Measurements from ENCODE around the gene NOL4L. TPM values are rescaled to one million over a fixed set of nuclear protein-coding genes. Genes with fewer than 3 reads are reported as not detected.
"Not testable (repeated sequence)": the region's sequence is repeated elsewhere in the genome, so short reads cannot be mapped to it uniquely, and the experiment has no call there.

Gene NOL4L
- total and polyA plus RNA-seq, 4 donors: 7.9 to 20.6 (median 12.2) TPM

DNA sequence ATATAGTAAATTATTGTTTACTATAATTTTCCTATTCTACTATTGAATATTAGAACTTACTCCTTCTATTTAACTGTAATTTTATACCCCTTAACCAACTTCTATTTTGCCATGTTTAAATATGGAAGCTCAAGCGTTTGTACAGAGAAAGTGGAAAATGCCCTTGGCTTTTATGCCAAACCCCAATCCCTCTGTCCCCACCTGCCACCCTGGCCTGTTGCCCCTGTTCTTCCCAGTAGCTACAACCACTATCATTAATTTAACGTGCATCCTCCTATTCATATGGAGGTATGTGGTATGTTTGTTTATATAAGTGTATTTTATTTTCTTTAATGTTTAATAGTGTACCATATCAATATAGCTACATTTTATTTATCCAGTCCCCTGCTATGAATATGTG, 168.9 kb downstream of the NOL4L start:
- Histone ChIP-seq H3K4me1 (ENCODE audit: control insufficient read depth in 5 of 5, insufficient read depth in 5 of 5, low read length in 5 of 5) (peaks cover 0 to 3% (median 0%) of the 10 kb centered on the region in 5 donors), H3K9me3 (ENCODE audit: control insufficient read depth in 4 of 4, insufficient read depth in 3 of 4, low read length in 3 of 4) (no peaks in the 10 kb centered on the region), H3K9ac (ENCODE audit: insufficient read depth in 1 of 2, low read length in 2 of 2) (no peak overlapping the region), H3K4me3 (no peak overlapping the region), H3K27ac (ENCODE audit: low read depth in 1 of 2, low read length in 1 of 2) (no peak overlapping the region), H3K36me3 (ENCODE audit: control insufficient read depth in 4 of 4, insufficient read depth in 4 of 4, low read length in 4 of 4) (no peaks in the 10 kb centered on the region), H3K27me3 (ENCODE audit: control insufficient read depth in 3 of 3, insufficient read depth in 3 of 3, low read length in 2 of 3) (no peaks in the 10 kb centered on the region)
- DNase-seq (no peak), ATAC-seq (ENCODE audit: insufficient read depth, low FRiP score) (no peak)
- TF ChIP-seq, protein P1, sequence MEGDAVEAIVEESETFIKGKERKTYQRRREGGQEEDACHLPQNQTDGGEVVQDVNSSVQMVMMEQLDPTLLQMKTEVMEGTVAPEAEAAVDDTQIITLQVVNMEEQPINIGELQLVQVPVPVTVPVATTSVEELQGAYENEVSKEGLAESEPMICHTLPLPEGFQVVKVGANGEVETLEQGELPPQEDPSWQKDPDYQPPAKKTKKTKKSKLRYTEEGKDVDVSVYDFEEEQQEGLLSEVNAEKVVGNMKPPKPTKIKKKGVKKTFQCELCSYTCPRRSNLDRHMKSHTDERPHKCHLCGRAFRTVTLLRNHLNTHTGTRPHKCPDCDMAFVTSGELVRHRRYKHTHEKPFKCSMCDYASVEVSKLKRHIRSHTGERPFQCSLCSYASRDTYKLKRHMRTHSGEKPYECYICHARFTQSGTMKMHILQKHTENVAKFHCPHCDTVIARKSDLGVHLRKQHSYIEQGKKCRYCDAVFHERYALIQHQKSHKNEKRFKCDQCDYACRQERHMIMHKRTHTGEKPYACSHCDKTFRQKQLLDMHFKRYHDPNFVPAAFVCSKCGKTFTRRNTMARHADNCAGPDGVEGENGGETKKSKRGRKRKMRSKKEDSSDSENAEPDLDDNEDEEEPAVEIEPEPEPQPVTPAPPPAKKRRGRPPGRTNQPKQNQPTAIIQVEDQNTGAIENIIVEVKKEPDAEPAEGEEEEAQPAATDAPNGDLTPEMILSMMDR (IDR thresholded peaks at IDR 0.05; ENCODE audit: control extremely low read depth, extremely low read depth): no peak
- WGBS, 2 donors: 82 to 89% methylated on average over 2 of the region's 2 CpGs

DNA sequence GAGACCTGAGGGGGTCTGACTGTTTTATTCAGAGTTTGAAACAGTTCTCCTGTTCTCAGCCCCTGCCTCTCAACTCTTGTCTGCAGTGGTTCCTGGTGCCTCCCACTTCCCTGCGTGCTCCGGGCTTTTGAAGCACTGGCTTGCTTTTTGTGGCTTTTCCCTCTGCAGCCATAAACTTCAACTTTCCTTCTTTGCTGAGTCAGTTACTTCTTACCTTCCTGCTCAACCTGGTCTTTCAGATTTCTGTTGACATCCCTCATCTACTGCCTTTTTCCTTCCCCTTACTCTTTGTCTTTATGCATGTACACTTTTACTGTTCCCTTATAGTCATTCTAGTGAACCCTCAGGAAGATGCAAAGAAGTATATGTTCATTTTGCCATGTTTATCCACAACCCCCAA, 169.6 kb downstream of the NOL4L start:
- TF ChIP-seq, protein P1 (IDR thresholded peaks at IDR 0.05; ENCODE audit: control extremely low read depth, extremely low read depth): no peak
- Histone ChIP-seq H3K36me3 (ENCODE audit: control insufficient read depth in 4 of 4, insufficient read depth in 4 of 4, low read length in 4 of 4) (no peaks in the 10 kb centered on the region), H3K27ac (ENCODE audit: low read depth in 1 of 2, low read length in 1 of 2) (no peak overlapping the region), H3K9ac (ENCODE audit: insufficient read depth in 1 of 2, low read length in 2 of 2) (no peak overlapping the region), H3K4me3 (no peak overlapping the region), H3K4me1 (ENCODE audit: control insufficient read depth in 5 of 5, insufficient read depth in 5 of 5, low read length in 5 of 5) (peaks cover 0 to 3% (median 0%) of the 10 kb centered on the region in 5 donors), H3K9me3 (ENCODE audit: control insufficient read depth in 4 of 4, insufficient read depth in 3 of 4, low read length in 3 of 4) (no peaks in the 10 kb centered on the region), H3K27me3 (ENCODE audit: control insufficient read depth in 3 of 3, insufficient read depth in 3 of 3, low read length in 2 of 3) (no peaks in the 10 kb centered on the region)
- whole genome bisulfite sequencing, 2 donors: 21 to 29% methylated on average over 2 of the region's 2 CpGs
- ATAC-seq (ENCODE audit: insufficient read depth, low FRiP score) (no peak), DNase-seq (no peak)

DNA sequence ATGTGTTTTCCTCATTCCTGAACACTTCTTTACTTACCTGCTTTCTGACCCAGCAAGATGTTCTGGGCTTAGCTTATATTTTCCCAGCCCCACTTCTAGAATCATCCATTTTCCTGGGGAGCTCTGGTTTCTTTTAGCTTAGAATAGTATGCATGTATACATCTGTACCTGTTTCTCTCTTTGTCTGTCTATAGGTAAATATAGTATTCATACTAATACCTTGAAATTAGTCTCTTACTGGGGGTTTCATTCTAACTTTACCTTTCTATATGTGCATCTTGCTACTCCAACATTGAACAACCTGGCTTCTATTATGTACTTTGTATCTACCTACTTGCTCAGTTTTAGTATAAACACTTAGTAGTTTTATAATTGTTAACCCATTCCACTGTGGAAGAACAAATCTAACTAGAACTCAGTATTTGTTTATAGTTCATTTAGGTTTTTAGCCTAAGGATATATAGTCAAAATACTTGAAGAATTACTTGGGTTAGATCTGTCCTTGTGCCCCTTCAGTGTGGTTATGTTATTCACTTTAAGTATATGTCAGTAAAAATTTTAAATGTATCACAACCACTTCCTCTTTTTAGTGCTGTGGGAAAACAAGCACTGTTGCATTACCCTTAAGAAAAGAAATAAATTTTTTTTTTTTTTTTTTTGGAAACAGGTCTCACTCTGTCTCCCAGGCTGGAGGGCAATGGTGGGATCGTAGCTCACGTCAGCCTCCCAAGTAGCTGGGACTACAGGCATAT, 173.0 kb downstream of the NOL4L start:
- H3K36me3 ChIP-seq (ENCODE audit: control insufficient read depth in 4 of 4, insufficient read depth in 4 of 4, low read length in 4 of 4): peaks cover 0 to 7% (median 3%) of the 10 kb centered on the region in 4 donors
- DNase-seq (no peak), ATAC-seq (ENCODE audit: insufficient read depth, low FRiP score) (no peak)
- peaks cover 0 to 3% (median 0%) of the 10 kb centered on the region in 5 donors for H3K4me1 ChIP-seq (ENCODE audit: control insufficient read depth in 5 of 5, insufficient read depth in 5 of 5, low read length in 5 of 5)
- 42 to 75% methylated on average over 2 of the region's 2 CpGs for WGBS, 2 donors
- H3K27me3 ChIP-seq (ENCODE audit: control insufficient read depth in 3 of 3, insufficient read depth in 3 of 3, low read length in 2 of 3): no peaks in the 10 kb centered on the region
- no peaks in the 10 kb centered on the region for H3K9me3 ChIP-seq (ENCODE audit: control insufficient read depth in 4 of 4, insufficient read depth in 3 of 4, low read length in 3 of 4)
- no peak overlapping the region for H3K27ac ChIP-seq (ENCODE audit: low read depth in 1 of 2, low read length in 1 of 2)
- TF ChIP-seq, protein P1 (IDR thresholded peaks at IDR 0.05; ENCODE audit: control extremely low read depth, extremely low read depth): no peak
- no peak overlapping the region for H3K4me3 ChIP-seq
- H3K9ac ChIP-seq (ENCODE audit: insufficient read depth in 1 of 2, low read length in 2 of 2): no peak overlapping the region

DNA sequence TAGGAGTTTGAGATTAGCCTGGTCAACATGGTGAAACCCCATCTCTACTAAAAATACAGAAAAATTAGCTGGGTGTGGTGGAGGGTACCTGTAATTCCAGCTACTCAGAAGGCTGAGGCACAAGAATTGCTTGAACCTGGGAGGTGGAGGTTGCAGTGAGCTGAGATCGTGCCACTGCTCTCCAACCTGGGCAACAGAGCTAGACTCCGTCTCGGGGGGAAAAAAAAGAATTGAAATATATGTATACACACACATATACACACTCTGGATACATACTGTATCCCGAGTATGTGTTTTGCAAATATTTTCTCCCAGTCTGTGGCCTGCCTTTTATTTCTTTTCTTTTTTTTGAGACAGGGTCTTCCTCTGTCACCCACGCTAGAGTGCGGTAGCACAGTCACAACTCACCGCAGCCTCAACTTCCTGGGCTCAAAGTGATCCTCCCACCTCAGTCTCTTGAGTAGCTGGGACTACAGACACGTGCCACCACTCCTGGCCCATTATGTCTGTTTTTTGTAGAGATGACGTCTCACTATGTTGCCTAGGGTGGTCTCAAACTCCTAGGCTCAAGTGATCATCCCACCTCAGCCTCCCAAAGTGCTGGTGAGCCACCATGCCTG, 177.9 kb downstream of the NOL4L start:
- not testable (repeated sequence) for H3K4me1 ChIP-seq (ENCODE audit: control insufficient read depth in 5 of 5, insufficient read depth in 5 of 5, low read length in 5 of 5); H3K36me3 ChIP-seq (ENCODE audit: control insufficient read depth in 4 of 4, insufficient read depth in 4 of 4, low read length in 4 of 4); H3K27me3 ChIP-seq (ENCODE audit: control insufficient read depth in 3 of 3, insufficient read depth in 3 of 3, low read length in 2 of 3); H3K4me3 ChIP-seq; H3K27ac ChIP-seq (ENCODE audit: low read depth in 1 of 2, low read length in 1 of 2); H3K9ac ChIP-seq (ENCODE audit: insufficient read depth in 1 of 2, low read length in 2 of 2); H3K9me3 ChIP-seq (ENCODE audit: control insufficient read depth in 4 of 4, insufficient read depth in 3 of 4, low read length in 3 of 4); DNase-seq; ATAC-seq (ENCODE audit: insufficient read depth, low FRiP score)
- 87 to 93% methylated on average over 9 of the region's 9 CpGs for WGBS, 2 donors

Data from lung (tissue), 12 donors.